ENCODE results near the gene GTF2I.

GTF2I gene

DNA sequence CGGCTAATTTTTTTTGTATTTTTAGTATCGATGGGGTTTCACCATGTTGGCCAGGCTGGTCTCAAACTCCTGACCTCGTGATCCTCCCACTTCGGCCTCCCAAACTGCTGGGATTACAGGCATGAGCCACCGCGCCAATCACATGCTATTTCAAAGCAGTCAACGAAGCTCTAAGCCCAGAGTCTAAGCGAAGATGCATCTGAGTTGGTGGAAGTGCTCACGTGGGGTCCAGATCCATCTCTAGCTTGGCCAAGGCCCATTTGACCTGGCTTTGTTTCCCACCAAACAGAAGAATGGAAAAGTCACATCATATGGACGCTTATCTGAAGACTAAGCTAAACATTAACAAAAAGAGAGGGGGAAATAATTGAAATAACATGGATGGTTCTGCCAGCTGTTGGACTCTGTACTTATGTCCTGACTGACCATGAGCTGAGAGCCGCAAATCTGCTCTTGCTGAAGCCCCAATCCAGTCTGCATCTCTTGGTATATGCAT lies 3.8 kb upstream of the GTF2I start:
- H3K4me2 ChIP-seq (ENCODE audit: insufficient read depth, low read length) = no peak overlapping the region
- H4K20me1 ChIP-seq (ENCODE audit: insufficient read depth, low read length) = peaks cover 3% of the 10 kb centered on the region
- no peak overlapping the region for H2AFZ ChIP-seq (ENCODE audit: low read depth, low read length)
- no peak for ATAC-seq (ENCODE audit: insufficient read depth, low read depth)
- H3K9ac ChIP-seq (ENCODE audit: low read depth, low read length) = no peak overlapping the region
- H3K27me3 ChIP-seq (ENCODE audit: insufficient read depth, low read length, poor library complexity) = no peaks in the 10 kb centered on the region
- peaks cover 12% of the 10 kb centered on the region for H3K79me2 ChIP-seq (ENCODE audit: insufficient read depth, low read length)
- no peak overlapping the region for H3K27ac ChIP-seq (ENCODE audit: low read length)
- H3K4me1 ChIP-seq (ENCODE audit: insufficient read depth, low read length) = peaks cover 38% of the 10 kb centered on the region
- H3K9me3 ChIP-seq (ENCODE audit: insufficient read depth, low read length, severe bottlenecking) = no peaks in the 10 kb centered on the region
- peaks cover 3% of the 10 kb centered on the region; the same call in 1 of the 2 replicates for H3K36me3 ChIP-seq (ENCODE audit: insufficient read depth, low read length)
- TF ChIP-seq, protein P1, sequence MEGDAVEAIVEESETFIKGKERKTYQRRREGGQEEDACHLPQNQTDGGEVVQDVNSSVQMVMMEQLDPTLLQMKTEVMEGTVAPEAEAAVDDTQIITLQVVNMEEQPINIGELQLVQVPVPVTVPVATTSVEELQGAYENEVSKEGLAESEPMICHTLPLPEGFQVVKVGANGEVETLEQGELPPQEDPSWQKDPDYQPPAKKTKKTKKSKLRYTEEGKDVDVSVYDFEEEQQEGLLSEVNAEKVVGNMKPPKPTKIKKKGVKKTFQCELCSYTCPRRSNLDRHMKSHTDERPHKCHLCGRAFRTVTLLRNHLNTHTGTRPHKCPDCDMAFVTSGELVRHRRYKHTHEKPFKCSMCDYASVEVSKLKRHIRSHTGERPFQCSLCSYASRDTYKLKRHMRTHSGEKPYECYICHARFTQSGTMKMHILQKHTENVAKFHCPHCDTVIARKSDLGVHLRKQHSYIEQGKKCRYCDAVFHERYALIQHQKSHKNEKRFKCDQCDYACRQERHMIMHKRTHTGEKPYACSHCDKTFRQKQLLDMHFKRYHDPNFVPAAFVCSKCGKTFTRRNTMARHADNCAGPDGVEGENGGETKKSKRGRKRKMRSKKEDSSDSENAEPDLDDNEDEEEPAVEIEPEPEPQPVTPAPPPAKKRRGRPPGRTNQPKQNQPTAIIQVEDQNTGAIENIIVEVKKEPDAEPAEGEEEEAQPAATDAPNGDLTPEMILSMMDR (IDR thresholded peaks at IDR 0.05; ENCODE audit: borderline replicate concordance, extremely low read depth, low read length, poor library complexity, severe bottlenecking) = no peak
- TF ChIP-seq EZH2 (IDR thresholded peaks at IDR 0.05; ENCODE audit: borderline replicate concordance, low read depth, low read length, severe bottlenecking) = no peak
- no peak for DNase-seq
- H3K4me3 ChIP-seq (ENCODE audit: low read depth in 1 of 2, low read length in 2 of 2) = no peak overlapping the region

DNA sequence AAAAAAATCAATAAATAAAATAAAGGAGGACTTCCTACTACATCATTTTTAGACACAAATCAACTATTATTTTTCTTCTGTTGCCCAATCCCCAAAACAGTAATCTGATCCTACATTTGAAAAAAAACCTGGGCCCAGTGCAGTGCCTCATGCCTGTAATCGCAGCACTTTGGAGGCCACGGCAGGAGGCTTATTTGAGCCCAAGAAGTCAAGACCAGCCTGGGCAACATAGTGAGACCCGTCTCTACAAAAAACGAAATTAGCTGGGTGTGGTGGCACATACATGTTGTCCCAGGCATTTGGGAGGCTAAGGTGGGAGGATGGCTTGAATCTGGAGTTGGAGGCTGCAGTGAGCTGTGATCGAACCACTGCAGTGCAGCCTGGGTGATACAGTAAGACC lies 2.7 kb upstream of the GTF2I start:
- peaks cover 38% of the 10 kb centered on the region for H3K4me1 ChIP-seq (ENCODE audit: insufficient read depth, low read length)
- H3K9ac ChIP-seq (ENCODE audit: low read depth, low read length) = no peak overlapping the region

DNA sequence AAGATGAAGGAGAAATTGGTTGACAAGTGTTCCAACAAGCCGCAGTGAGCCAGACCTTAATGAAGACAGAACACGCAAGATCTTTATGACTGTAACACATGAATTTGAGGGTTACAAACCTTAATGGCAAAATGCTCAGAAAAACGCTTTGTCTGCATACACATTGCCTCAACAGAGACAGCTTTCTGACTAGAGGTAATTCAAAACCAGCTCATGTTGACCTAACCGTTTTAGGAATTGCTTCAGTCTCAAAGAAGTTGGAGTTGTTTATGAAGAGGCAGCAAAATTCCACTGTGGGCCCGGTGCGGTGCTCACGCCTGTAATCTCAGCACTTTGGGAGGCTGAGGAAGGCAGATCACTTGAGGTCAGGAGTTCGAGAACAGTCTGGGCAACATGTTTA lies 2.2 kb upstream of the GTF2I start:
- peaks cover 19% of the 10 kb centered on the region for H4K20me1 ChIP-seq (ENCODE audit: insufficient read depth, low read length)
- H3K9me3 ChIP-seq (ENCODE audit: insufficient read depth, low read length, severe bottlenecking) = no peaks in the 10 kb centered on the region
- H3K27me3 ChIP-seq (ENCODE audit: insufficient read depth, low read length, poor library complexity) = no peaks in the 10 kb centered on the region
- H3K4me3 ChIP-seq (ENCODE audit: low read depth in 1 of 2, low read length in 2 of 2) = no peak overlapping the region
- H3K4me1 ChIP-seq (ENCODE audit: insufficient read depth, low read length) = peaks cover 38% of the 10 kb centered on the region
- ATAC-seq (ENCODE audit: insufficient read depth, low read depth) = no peak
- H3K79me2 ChIP-seq (ENCODE audit: insufficient read depth, low read length) = peaks cover 28% of the 10 kb centered on the region
- H3K36me3 ChIP-seq (ENCODE audit: insufficient read depth, low read length) = peaks cover 19% of the 10 kb centered on the region
- no peak overlapping the region for H3K4me2 ChIP-seq (ENCODE audit: insufficient read depth, low read length)
- H3K27ac ChIP-seq (ENCODE audit: low read length) = no peak overlapping the region
- DNase-seq = no peak
- TF ChIP-seq, protein P1 (IDR thresholded peaks at IDR 0.05; ENCODE audit: borderline replicate concordance, extremely low read depth, low read length, poor library complexity, severe bottlenecking) = no peak
- TF ChIP-seq EZH2 (IDR thresholded peaks at IDR 0.05; ENCODE audit: borderline replicate concordance, low read depth, low read length, severe bottlenecking) = no peak
- no peak overlapping the region for H3K9ac ChIP-seq (ENCODE audit: low read depth, low read length)
- H2AFZ ChIP-seq (ENCODE audit: low read depth, low read length) = no peak overlapping the region

More for the DNA sequence above, 2.7 kb upstream of the GTF2I start:
- no peak overlapping the region for H3K27ac ChIP-seq (ENCODE audit: low read length)
- peaks cover 14% of the 10 kb centered on the region for H4K20me1 ChIP-seq (ENCODE audit: insufficient read depth, low read length)
- DNase-seq = no peak
- H3K4me2 ChIP-seq (ENCODE audit: insufficient read depth, low read length) = no peak overlapping the region
- peaks cover 14% of the 10 kb centered on the region for H3K36me3 ChIP-seq (ENCODE audit: insufficient read depth, low read length)
- H3K79me2 ChIP-seq (ENCODE audit: insufficient read depth, low read length) = peaks cover 23% of the 10 kb centered on the region
- H3K4me3 ChIP-seq (ENCODE audit: low read depth in 1 of 2, low read length in 2 of 2) = no peak overlapping the region
- no peak for ATAC-seq (ENCODE audit: insufficient read depth, low read depth)
- H3K27me3 ChIP-seq (ENCODE audit: insufficient read depth, low read length, poor library complexity) = no peaks in the 10 kb centered on the region
- no peak for TF ChIP-seq EZH2 (IDR thresholded peaks at IDR 0.05; ENCODE audit: borderline replicate concordance, low read depth, low read length, severe bottlenecking)
- no peak overlapping the region for H2AFZ ChIP-seq (ENCODE audit: low read depth, low read length)
- no peaks in the 10 kb centered on the region for H3K9me3 ChIP-seq (ENCODE audit: insufficient read depth, low read length, severe bottlenecking)

DNA sequence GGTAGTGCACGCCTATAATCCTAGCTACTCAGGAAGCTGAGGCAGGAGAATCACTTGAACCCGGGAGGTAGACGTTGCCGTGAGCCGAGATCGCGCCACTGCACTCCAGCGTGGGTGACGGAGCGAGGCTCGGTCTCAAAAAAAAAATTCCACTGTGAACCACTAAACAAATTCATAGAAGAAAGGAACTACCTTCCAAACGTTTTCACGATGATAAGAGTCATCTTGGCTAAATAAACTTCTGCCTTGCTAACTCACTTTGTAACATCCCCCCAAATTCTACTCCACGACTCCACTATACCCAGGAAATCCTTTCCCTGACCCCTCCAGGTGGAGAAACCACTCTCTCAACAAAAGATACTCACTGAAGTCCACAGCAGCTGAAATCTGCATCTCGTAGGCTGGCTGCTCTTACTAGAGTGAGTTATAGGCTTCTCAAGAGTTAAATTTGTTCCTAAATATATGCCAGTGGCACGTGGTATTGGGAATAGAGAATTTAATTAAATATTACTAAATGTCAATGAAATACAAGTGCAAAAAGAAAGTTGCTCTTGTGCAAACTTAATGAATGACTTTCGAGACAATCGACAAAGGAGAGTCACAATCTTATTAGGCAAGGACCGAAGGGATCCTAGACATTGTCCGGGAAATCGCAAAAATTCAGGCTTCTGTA lies 1.6 kb upstream of the GTF2I start:
- Histone ChIP-seq H4K20me1 (ENCODE audit: insufficient read depth, low read length) (peaks cover 24% of the 10 kb centered on the region), H2AFZ (ENCODE audit: low read depth, low read length) (peak overlapping the region; percentile 6; the same call in 1 of the 2 replicates), H3K9me3 (ENCODE audit: insufficient read depth, low read length, severe bottlenecking) (no peaks in the 10 kb centered on the region), H3K27ac (ENCODE audit: low read length) (no peak overlapping the region), H3K36me3 (ENCODE audit: insufficient read depth, low read length) (peaks cover 24% of the 10 kb centered on the region), H3K4me1 (ENCODE audit: insufficient read depth, low read length) (peaks cover 38% of the 10 kb centered on the region), H3K4me3 (ENCODE audit: low read depth in 1 of 2, low read length in 2 of 2) (peak overlapping the region in 1 of 2 experiments; percentile 27; a peak in 1 of 4 replicates), H3K4me2 (ENCODE audit: insufficient read depth, low read length) (peak overlapping the region; percentile 72), H3K9ac (ENCODE audit: low read depth, low read length) (peak overlapping the region; percentile 100; the same call in 1 of the 2 replicates), H3K79me2 (ENCODE audit: insufficient read depth, low read length) (peaks cover 34% of the 10 kb centered on the region), H3K27me3 (ENCODE audit: insufficient read depth, low read length, poor library complexity) (no peaks in the 10 kb centered on the region)
- no peak for DNase-seq
- ATAC-seq (ENCODE audit: insufficient read depth, low read depth) = no peak
- TF ChIP-seq, protein P1 (IDR thresholded peaks at IDR 0.05; ENCODE audit: borderline replicate concordance, extremely low read depth, low read length, poor library complexity, severe bottlenecking) = no peak
- TF ChIP-seq EZH2 (IDR thresholded peaks at IDR 0.05; ENCODE audit: borderline replicate concordance, low read depth, low read length, severe bottlenecking) = no peak
